ENCODE measurements around the gene XXYLT1. TPM values are rescaled to one million over a fixed set of nuclear protein-coding genes. Genes with fewer than 3 reads are reported as not detected.

Gene XXYLT1
- total and polyA plus RNA-seq, 2 of the 8 experiments (the other 6 are each of a cell fraction or from before 2014, with no cell fraction given): 18.9 to 23.8 TPM

DNA sequence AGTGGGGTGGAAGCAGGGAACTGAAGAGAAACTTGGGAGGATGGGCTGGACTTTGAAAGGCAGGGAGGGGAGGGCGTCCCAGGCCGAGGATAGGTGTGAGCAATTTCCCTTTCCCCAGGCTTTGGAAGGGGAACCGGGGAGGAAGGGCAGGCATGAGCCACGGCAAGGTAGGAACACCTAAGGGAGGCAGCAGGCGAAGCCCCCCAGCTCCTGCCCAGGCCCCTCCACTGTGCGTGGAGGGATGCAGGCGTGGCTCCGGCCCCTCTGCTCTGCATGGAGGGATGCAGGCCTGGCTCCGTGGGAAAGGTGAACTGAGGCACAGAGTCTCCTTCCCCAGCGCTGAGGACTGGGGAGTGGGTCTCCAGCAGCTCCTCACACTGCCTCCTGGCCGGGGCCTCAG lies 236.4 kb downstream of the XXYLT1 start:
- Histone ChIP-seq H2BK20ac (ENCODE audit: low read length) (0 out of 2 replicates have a peak overlapping the region, but pooled peaks have one; percentile 32), H4K20me1 (replicated peaks in 1 of 2; ENCODE audit: control insufficient read depth in 1 of 2, insufficient read depth in 2 of 2, low read length in 2 of 2) (no peaks in the 10 kb centered on the region), H3K4me1 (replicated peaks in 1 of 4; ENCODE audit: control insufficient read depth in 3 of 4, insufficient read depth in 4 of 4, low read length in 3 of 4) (peaks cover 4 to 19% (median 11%) of the 10 kb centered on the region in 4 experiments), H2AFZ (ENCODE audit: low read length) (no peak overlapping the region), H3K18ac (ENCODE audit: extremely low read depth, low read length) (no peak overlapping the region; the same call in 1 of the 2 replicates), H3K79me1 (ENCODE audit: low read depth, low read length) (no peaks in the 10 kb centered on the region), H3K9ac (replicated peaks in 1 of 4; ENCODE audit: extremely low read depth in 1 of 4, low read depth in 3 of 4, low read length in 3 of 4) (no peak overlapping the region), H3K4ac (replicated peaks; ENCODE audit: insufficient read length, low read depth, low read length) (no peak overlapping the region), H3K27me3 (replicated peaks in 1 of 4; ENCODE audit: control insufficient read depth in 3 of 4, extremely low read depth in 1 of 4, insufficient read depth in 3 of 4, low read length in 3 of 4) (peaks cover 0 to 9% (median 8%) of the 10 kb centered on the region in 4 experiments; a peak in 3 of 7 replicates), H3K14ac (ENCODE audit: insufficient read length) (no peak overlapping the region), H2BK120ac (replicated peaks; ENCODE audit: low read depth, low read length) (no peak overlapping the region), H2BK5ac (ENCODE audit: low read depth, low read length) (no peak overlapping the region), H4K8ac (ENCODE audit: extremely low read depth, insufficient read depth, low read length) (no peak overlapping the region), H3K56ac (replicated peaks; ENCODE audit: insufficient read length, low read depth, low read length) (no peak overlapping the region), H3K36me3 (ENCODE audit: control insufficient read depth in 2 of 4, insufficient read depth in 4 of 4, low read length in 3 of 4) (no peaks in the 10 kb centered on the region), H3K23ac (ENCODE audit: insufficient read length) (no peak overlapping the region), H2BK12ac (ENCODE audit: low read depth, low read length) (no peak overlapping the region), H2AK5ac (ENCODE audit: low read depth, low read length) (no peak overlapping the region), H3K79me2 (ENCODE audit: control insufficient read depth in 1 of 2, insufficient read depth in 2 of 2, low read length in 2 of 2) (no peaks in the 10 kb centered on the region), H4K5ac (ENCODE audit: insufficient read length, low read depth, low read length) (no peak overlapping the region), H3K23me2 (ENCODE audit: low read depth, low read length) (no peaks in the 10 kb centered on the region), H3K9me3 (ENCODE audit: insufficient read depth in 2 of 2, low read depth in 1 of 2, low read length in 1 of 2) (no peaks in the 10 kb centered on the region), H3K27ac (ENCODE audit: low read depth, low read length) (no peak overlapping the region), H2BK15ac (ENCODE audit: low read length) (peak overlapping the region; percentile 92; the same call in 1 of the 2 replicates), H4K91ac (replicated peaks; ENCODE audit: insufficient read length, low read length) (peak overlapping the region; percentile 17), H3K4me3 (ENCODE audit: extremely low read depth in 1 of 4, insufficient read depth in 2 of 4, low read depth in 3 of 4, low read length in 4 of 4) (no peak overlapping the region), H3K4me2 (ENCODE audit: insufficient read depth in 1 of 2, low read depth in 2 of 2, low read length in 2 of 2) (no peak overlapping the region)
- DNase-seq (ENCODE audit: low read depth in 1 of 2, low spot score in 2 of 2) (no peak), FAIRE-seq (no peak)
- POLR2A ChIA-PET (ENCODE audit: partially characterized antibody): interaction anchor here (0.7 to 2.0 kb wide), 3 partner anchors 84 to 348 kb away, joined by 3 to 8 read pairs (median 3); partner anchors contain the start of gene FAM43A
- CTCF ChIA-PET (ENCODE audit: partially characterized antibody): interaction anchor here (0.6 to 5.8 kb wide), 20 partner anchors 11 to 407 kb away, joined by 3 to 33 read pairs (median 4); partner anchors contain the start of gene LSG1
- 81% methylated on average over 11 of the region's 11 CpGs; no CpG with 5 or more reads in 1 of the 2 experiments for WGBS, 2 experiments (ENCODE audit: extremely low coverage in 1 of 2, insufficient coverage in 1 of 2, insufficient read length in 1 of 2, insufficient replicate concordance in 2 of 2, low coverage in 1 of 2, low lambda C conversion rate in 2 of 2, missing lambda C conversion rate in 1 of 2)
- TF ChIP-seq YY1 (IDR thresholded peaks at IDR 0.05; ENCODE audit: low read depth, low read length) (no peak), GTF2F1 (IDR thresholded peaks at IDR 0.05; ENCODE audit: borderline replicate concordance, low read depth, low read length) (no peak), JUND (IDR thresholded peaks at IDR 0.05; ENCODE audit: low read length) (no peak), NRF1 (IDR thresholded peaks at IDR 0.05; ENCODE audit: low read depth, low read length) (no peak), RFX5 (IDR thresholded peaks at IDR 0.05; ENCODE audit: borderline replicate concordance, low read depth, low read length) (no peak), HDAC6 (IDR thresholded peaks at IDR 0.05; ENCODE audit: low read depth, low read length) (no peak), HDAC2 (IDR thresholded peaks at IDR 0.05; ENCODE audit: borderline replicate concordance in 1 of 2, low read depth in 2 of 2, low read length in 2 of 2) (no peak), CREB1 (IDR thresholded peaks at IDR 0.05) (no peak), KDM4A (IDR thresholded peaks at IDR 0.05; ENCODE audit: low read depth, low read length, severe bottlenecking) (no peak), TBP (IDR thresholded peaks at IDR 0.05; ENCODE audit: low read depth, low read length) (no peak), FOSL1 (IDR thresholded peaks at IDR 0.05; ENCODE audit: insufficient read depth, low read depth, low read length) (no peak), TAF1 (IDR thresholded peaks at IDR 0.05; ENCODE audit: low read depth, low read length) (no peak)
- TF ChIP-seq, protein P1, sequence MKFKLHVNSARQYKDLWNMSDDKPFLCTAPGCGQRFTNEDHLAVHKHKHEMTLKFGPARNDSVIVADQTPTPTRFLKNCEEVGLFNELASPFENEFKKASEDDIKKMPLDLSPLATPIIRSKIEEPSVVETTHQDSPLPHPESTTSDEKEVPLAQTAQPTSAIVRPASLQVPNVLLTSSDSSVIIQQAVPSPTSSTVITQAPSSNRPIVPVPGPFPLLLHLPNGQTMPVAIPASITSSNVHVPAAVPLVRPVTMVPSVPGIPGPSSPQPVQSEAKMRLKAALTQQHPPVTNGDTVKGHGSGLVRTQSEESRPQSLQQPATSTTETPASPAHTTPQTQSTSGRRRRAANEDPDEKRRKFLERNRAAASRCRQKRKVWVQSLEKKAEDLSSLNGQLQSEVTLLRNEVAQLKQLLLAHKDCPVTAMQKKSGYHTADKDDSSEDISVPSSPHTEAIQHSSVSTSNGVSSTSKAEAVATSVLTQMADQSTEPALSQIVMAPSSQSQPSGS (IDR thresholded peaks at IDR 0.05; ENCODE audit: low read length): no peak
